Measurements from ENCODE around the gene MKRN2OS. TPM values are rescaled to one million over a fixed set of nuclear protein-coding genes. Genes with fewer than 3 reads are reported as not detected.

Gene MKRN2OS
- total RNA-seq, 1 experiment from 2014 or later = not detected

DNA sequence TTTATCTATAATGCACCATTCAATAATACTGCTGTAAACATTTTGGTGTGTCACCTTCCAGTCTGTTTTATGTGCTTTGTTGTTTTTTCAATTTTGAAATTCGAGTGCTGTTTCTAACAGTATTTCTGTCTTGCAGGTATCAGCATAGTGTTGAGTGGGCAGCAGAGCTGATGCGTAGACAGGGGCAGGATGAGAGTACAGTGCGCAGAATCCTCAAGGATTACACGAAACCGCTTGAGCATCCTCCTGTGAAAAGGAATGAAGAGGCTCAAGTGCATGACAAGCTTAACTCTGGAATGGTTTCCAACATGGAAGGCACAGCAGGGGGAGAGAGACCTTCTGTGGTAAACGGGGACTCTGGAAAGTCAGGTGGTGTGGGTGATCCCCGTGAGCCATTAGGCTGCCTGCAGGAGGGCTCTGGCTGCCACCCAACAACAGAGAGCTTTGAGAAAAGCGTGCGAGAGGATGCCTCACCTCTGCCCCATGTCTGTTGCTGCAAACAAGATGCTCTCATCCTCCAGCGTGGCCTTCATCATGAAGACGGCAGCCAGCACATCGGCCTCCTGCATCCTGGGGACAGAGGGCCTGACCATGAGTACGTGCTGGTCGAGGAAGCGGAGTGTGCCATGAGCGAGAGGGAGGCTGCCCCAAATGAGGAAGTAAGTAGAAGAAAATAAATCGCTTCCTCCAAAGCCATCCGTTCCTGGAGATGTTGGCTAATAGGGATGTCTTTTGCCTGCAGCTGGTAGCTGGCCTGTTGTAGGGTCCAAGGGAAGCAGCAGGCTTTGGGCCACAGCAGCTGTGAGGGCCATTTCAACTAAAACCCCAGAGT, 42.0 kb downstream of the MKRN2OS start:
- ChIA-PET CTCF (no interaction called here), POLR2A (ENCODE audit: low non-redundant PET) (no interaction called here)
- Histone ChIP-seq H3K36me3 (ENCODE audit: insufficient read depth, low read length, poor library complexity, severe bottlenecking) (peaks cover 70% of the 10 kb centered on the region), H3K4me1 (ENCODE audit: insufficient read depth, low read length, poor library complexity, severe bottlenecking) (no peaks in the 10 kb centered on the region), H3K9me3 (ENCODE audit: low read depth, low read length, poor library complexity, severe bottlenecking) (no peaks in the 10 kb centered on the region), H3K4me3 (ENCODE audit: low read depth, low read length, poor library complexity, severe bottlenecking) (no peak overlapping the region), H3K27ac (ENCODE audit: low read depth, low read length, poor library complexity, severe bottlenecking) (no peak overlapping the region), H3K27me3 (replicated peaks; ENCODE audit: insufficient read depth, low read depth, low read length, poor library complexity) (no peaks in the 10 kb centered on the region)
- BruUV-seq (replicated peaks) = no TSS peak
- DNase-seq (ENCODE audit: low spot score) = no peak
- intact Hi-C loops (cut with micrococcal nuclease; ENCODE audit: unreplicated experiment) = no loop called here
- TF ChIP-seq, protein P1, sequence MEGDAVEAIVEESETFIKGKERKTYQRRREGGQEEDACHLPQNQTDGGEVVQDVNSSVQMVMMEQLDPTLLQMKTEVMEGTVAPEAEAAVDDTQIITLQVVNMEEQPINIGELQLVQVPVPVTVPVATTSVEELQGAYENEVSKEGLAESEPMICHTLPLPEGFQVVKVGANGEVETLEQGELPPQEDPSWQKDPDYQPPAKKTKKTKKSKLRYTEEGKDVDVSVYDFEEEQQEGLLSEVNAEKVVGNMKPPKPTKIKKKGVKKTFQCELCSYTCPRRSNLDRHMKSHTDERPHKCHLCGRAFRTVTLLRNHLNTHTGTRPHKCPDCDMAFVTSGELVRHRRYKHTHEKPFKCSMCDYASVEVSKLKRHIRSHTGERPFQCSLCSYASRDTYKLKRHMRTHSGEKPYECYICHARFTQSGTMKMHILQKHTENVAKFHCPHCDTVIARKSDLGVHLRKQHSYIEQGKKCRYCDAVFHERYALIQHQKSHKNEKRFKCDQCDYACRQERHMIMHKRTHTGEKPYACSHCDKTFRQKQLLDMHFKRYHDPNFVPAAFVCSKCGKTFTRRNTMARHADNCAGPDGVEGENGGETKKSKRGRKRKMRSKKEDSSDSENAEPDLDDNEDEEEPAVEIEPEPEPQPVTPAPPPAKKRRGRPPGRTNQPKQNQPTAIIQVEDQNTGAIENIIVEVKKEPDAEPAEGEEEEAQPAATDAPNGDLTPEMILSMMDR (conservative IDR thresholded peaks at IDR 0.05; ENCODE audit: low read depth, low read length) = no peak
- no peak for TF ChIP-seq EZH2 (IDR thresholded peaks at IDR 0.05; ENCODE audit: borderline replicate concordance, low read depth, low read length, poor library complexity, severe bottlenecking)

DNA sequence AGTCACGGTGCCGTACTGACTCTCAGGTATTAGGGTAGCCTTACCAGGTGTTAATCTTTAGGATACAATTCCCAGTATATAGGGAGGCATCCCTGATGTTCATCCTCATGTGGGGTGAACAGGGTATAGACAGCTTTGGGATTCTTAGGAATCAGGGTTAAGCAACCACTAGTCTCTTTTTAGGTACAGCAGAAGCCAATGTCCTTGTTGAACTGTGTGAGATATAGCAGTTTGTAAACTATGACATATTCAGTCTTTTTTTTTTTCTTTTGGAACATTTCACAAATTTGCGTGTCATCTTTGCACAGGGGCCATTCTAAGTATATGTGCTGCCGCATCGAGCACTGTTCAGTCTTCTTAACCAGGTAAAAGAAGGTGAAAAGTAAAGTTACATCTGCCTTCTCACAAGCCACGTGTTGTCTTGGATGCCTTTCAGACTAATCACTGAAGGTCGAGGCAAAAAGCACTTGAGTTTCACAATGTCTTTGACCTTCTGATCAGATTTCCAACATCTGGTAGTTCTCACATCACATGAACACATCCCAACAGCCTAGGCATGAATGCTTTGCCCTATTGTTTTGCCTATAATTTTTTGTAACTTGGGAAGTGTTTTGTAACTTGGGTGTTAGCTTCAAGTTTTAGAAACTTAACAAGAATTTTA, 43.8 kb downstream of the MKRN2OS start:
- intact Hi-C loops (cut with micrococcal nuclease; ENCODE audit: unreplicated experiment) = no loop called here
- ChIA-PET POLR2A (ENCODE audit: low non-redundant PET) (interaction anchor here (0.7 kb wide), 1 partner anchor 331 kb away, joined by 3 read pairs; no protein-coding TSS in a partner anchor), CTCF (no interaction called here)
- no TSS peak for BruUV-seq (replicated peaks)
- H3K27me3 ChIP-seq (replicated peaks; ENCODE audit: insufficient read depth, low read depth, low read length, poor library complexity) = no peaks in the 10 kb centered on the region
- H3K4me1 ChIP-seq (ENCODE audit: insufficient read depth, low read length, poor library complexity, severe bottlenecking) = no peaks in the 10 kb centered on the region
- TF ChIP-seq, protein P1 (conservative IDR thresholded peaks at IDR 0.05; ENCODE audit: low read depth, low read length) = no peak
- no peak for TF ChIP-seq EZH2 (IDR thresholded peaks at IDR 0.05; ENCODE audit: borderline replicate concordance, low read depth, low read length, poor library complexity, severe bottlenecking)
- no peak for DNase-seq (ENCODE audit: low spot score)
- no peaks in the 10 kb centered on the region for H3K9me3 ChIP-seq (ENCODE audit: low read depth, low read length, poor library complexity, severe bottlenecking)
- H3K4me3 ChIP-seq (ENCODE audit: low read depth, low read length, poor library complexity, severe bottlenecking) = no peak overlapping the region
- peaks cover 74% of the 10 kb centered on the region for H3K36me3 ChIP-seq (ENCODE audit: insufficient read depth, low read length, poor library complexity, severe bottlenecking)
- no peak overlapping the region for H3K27ac ChIP-seq (ENCODE audit: low read depth, low read length, poor library complexity, severe bottlenecking)

DNA sequence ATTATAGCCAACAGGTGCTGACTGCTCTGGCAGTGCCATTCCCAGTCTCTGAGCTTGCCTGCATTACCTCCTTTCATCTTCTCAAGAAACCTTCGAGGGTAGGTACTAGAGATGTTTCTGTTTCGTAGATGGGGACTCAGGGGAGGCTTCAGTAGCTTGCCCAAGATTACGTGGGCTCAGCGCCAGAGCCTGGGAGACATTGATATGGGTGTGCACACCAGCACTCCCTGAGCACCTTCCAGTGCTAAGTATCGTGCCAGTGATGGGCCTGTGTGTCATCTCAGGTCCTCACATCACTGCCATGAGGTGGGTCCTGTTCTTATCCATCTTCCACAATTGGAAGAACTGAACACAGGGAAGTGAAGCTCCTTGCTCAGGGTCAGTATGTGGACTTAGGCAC, 45.8 kb downstream of the MKRN2OS start:
- CTCF ChIA-PET = no interaction called here
- no peak for DNase-seq (ENCODE audit: low spot score)
- no peak overlapping the region for H3K27ac ChIP-seq (ENCODE audit: low read depth, low read length, poor library complexity, severe bottlenecking)
- intact Hi-C loops (cut with micrococcal nuclease; ENCODE audit: unreplicated experiment) = no loop called here
- H3K4me3 ChIP-seq (ENCODE audit: low read depth, low read length, poor library complexity, severe bottlenecking) = no peak overlapping the region
- POLR2A ChIA-PET (ENCODE audit: low non-redundant PET) = no interaction called here
- no peaks in the 10 kb centered on the region for H3K9me3 ChIP-seq (ENCODE audit: low read depth, low read length, poor library complexity, severe bottlenecking)
- TF ChIP-seq, protein P1 (conservative IDR thresholded peaks at IDR 0.05; ENCODE audit: low read depth, low read length) = no peak
- TF ChIP-seq EZH2 (IDR thresholded peaks at IDR 0.05; ENCODE audit: borderline replicate concordance, low read depth, low read length, poor library complexity, severe bottlenecking) = no peak
- no TSS peak for BruUV-seq (replicated peaks)
- H3K27me3 ChIP-seq (replicated peaks; ENCODE audit: insufficient read depth, low read depth, low read length, poor library complexity) = no peaks in the 10 kb centered on the region
- H3K36me3 ChIP-seq (ENCODE audit: insufficient read depth, low read length, poor library complexity, severe bottlenecking) = peaks cover 69% of the 10 kb centered on the region
- H3K4me1 ChIP-seq (ENCODE audit: insufficient read depth, low read length, poor library complexity, severe bottlenecking) = no peaks in the 10 kb centered on the region

Measured in A673 (cell line).